Measurements from ENCODE around the gene FGF22. TPM values are rescaled to one million over a fixed set of nuclear protein-coding genes. Genes with fewer than 3 reads are reported as not detected.

The FGF22 gene
- total and polyA plus RNA-seq, 2 experiments from 2014 or later, result 0.70 TPM; not detected in 1

GRCh38 chr19:641702-642101 lies 2.0 kb downstream of the FGF22 start:
- TF ChIP-seq EZH2 (IDR thresholded peaks at IDR 0.05; ENCODE audit: borderline replicate concordance) (no peak), EZH2phosphoT487 (IDR thresholded peaks at IDR 0.05; ENCODE audit: low read depth, severe bottlenecking, unreplicated experiment) (no peak), CTCF (IDR thresholded peaks at IDR 0.05; ENCODE audit: poor library complexity) (no peak)
- Histone ChIP-seq H2AFZ (no peak overlapping the region), H3K4me2 (no peak overlapping the region), H3K36me3 (replicated peaks; ENCODE audit: insufficient read depth, low read depth) (no peaks in the 10 kb centered on the region), H3K9me2 (replicated peaks; ENCODE audit: insufficient read depth) (no peaks in the 10 kb centered on the region), H3K79me2 (no peaks in the 10 kb centered on the region), H3K4me1 (ENCODE audit: insufficient read depth) (no peaks in the 10 kb centered on the region), H3K27ac (no peak overlapping the region), H3K27me3 (no peaks in the 10 kb centered on the region), H3K9me3 (ENCODE audit: low read depth) (no peaks in the 10 kb centered on the region), H3K4me3 (no peak overlapping the region), H4K20me1 (ENCODE audit: insufficient read depth, poor library complexity, severe bottlenecking) (no peaks in the 10 kb centered on the region)
- DNase-seq (ENCODE audit: low spot score), result no peak
- WGBS (ENCODE audit: low lambda C conversion rate, missing lambda C conversion rate), result 84% methylated on average over 17 of the region's 17 CpGs

GRCh38 chr19:642767-643727 lies 3.4 kb downstream of the FGF22 start:
- Histone ChIP-seq H3K27ac (no peak overlapping the region), H2AFZ (no peak overlapping the region), H3K4me2 (no peak overlapping the region), H3K4me3 (no peak overlapping the region), H4K20me1 (ENCODE audit: insufficient read depth, poor library complexity, severe bottlenecking) (no peaks in the 10 kb centered on the region), H3K4me1 (ENCODE audit: insufficient read depth) (no peaks in the 10 kb centered on the region), H3K27me3 (no peaks in the 10 kb centered on the region), H3K9me3 (ENCODE audit: low read depth) (no peaks in the 10 kb centered on the region), H3K9me2 (replicated peaks; ENCODE audit: insufficient read depth) (no peaks in the 10 kb centered on the region), H3K36me3 (replicated peaks; ENCODE audit: insufficient read depth, low read depth) (no peaks in the 10 kb centered on the region), H3K79me2 (no peaks in the 10 kb centered on the region)
- DNase-seq (ENCODE audit: low spot score), result no peak
- TF ChIP-seq CTCF (IDR thresholded peaks at IDR 0.05; ENCODE audit: poor library complexity), result no peak
- no peak for TF ChIP-seq EZH2phosphoT487 (IDR thresholded peaks at IDR 0.05; ENCODE audit: low read depth, severe bottlenecking, unreplicated experiment)
- TF ChIP-seq EZH2 (IDR thresholded peaks at IDR 0.05; ENCODE audit: borderline replicate concordance), result no peak
- WGBS (ENCODE audit: low lambda C conversion rate, missing lambda C conversion rate), result 88% methylated on average over 42 of the region's 70 CpGs

GRCh38 chr19:643736-644135 lies 4.1 kb downstream of the FGF22 start:
- 94% methylated on average over 8 of the region's 24 CpGs for WGBS (ENCODE audit: low lambda C conversion rate, missing lambda C conversion rate)
- Histone ChIP-seq H2AFZ (no peak overlapping the region), H3K4me1 (ENCODE audit: insufficient read depth) (no peaks in the 10 kb centered on the region), H3K36me3 (replicated peaks; ENCODE audit: insufficient read depth, low read depth) (no peaks in the 10 kb centered on the region), H4K20me1 (ENCODE audit: insufficient read depth, poor library complexity, severe bottlenecking) (no peaks in the 10 kb centered on the region), H3K4me2 (no peak overlapping the region), H3K9me3 (ENCODE audit: low read depth) (no peaks in the 10 kb centered on the region), H3K9me2 (replicated peaks; ENCODE audit: insufficient read depth) (no peaks in the 10 kb centered on the region), H3K4me3 (no peak overlapping the region), H3K27me3 (no peaks in the 10 kb centered on the region), H3K27ac (no peak overlapping the region), H3K79me2 (no peaks in the 10 kb centered on the region)
- TF ChIP-seq EZH2 (IDR thresholded peaks at IDR 0.05; ENCODE audit: borderline replicate concordance) (no peak), EZH2phosphoT487 (IDR thresholded peaks at IDR 0.05; ENCODE audit: low read depth, severe bottlenecking, unreplicated experiment) (no peak), CTCF (IDR thresholded peaks at IDR 0.05; ENCODE audit: poor library complexity) (no peak)
- no peak for DNase-seq (ENCODE audit: low spot score)
